WI38 (cell line): ENCODE data around the gene TAB2.

ENCODE experiments used
- H3K4me3 ChIP-seq: 2 replicates; pipeline ENCODE4 v1.5.1; 2011; ENCODE audit warnings: low read depth, mild to moderate bottlenecking, control low read depth, low read length
- TF ChIP-seq, protein P1 (sequence below): IDR thresholded peaks from 2 replicates; pipeline ENCODE4 v1.5.1; 2012; ENCODE audit warnings: low read depth, mild to moderate bottlenecking, control low read depth, low read length

Gene TAB2

DNA sequence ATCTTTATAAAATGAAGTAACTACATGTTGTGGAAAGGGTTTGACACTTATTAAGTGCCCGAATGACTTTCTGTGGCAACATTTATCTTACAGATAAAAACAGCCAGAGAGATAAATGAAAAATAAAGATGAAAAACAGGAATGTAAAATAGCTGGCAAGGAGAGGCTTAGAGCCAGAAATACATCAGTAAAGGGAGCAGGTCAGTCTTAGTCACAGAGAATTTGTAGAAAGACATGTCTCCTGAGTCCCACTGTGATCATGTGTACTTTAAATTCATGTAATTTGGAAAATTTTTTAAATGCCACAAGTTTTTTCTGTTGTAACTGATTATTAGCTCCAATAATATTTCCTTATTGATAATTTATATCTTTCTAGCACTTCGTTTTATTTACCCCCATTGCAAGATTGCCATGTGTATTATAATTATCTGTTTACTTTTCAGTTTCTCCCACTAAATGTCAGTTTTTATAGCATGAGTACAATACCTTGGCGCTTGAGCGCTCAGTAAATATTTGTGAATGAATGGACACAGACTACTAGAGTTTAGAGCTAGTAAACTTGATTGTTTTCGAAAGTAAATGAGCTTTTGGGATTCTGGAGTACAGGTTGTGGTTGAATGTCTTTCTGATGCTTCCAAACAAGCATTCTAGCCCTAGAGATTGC is 15.2 kb downstream of the TAB2 start:
- TF ChIP-seq, protein P1, sequence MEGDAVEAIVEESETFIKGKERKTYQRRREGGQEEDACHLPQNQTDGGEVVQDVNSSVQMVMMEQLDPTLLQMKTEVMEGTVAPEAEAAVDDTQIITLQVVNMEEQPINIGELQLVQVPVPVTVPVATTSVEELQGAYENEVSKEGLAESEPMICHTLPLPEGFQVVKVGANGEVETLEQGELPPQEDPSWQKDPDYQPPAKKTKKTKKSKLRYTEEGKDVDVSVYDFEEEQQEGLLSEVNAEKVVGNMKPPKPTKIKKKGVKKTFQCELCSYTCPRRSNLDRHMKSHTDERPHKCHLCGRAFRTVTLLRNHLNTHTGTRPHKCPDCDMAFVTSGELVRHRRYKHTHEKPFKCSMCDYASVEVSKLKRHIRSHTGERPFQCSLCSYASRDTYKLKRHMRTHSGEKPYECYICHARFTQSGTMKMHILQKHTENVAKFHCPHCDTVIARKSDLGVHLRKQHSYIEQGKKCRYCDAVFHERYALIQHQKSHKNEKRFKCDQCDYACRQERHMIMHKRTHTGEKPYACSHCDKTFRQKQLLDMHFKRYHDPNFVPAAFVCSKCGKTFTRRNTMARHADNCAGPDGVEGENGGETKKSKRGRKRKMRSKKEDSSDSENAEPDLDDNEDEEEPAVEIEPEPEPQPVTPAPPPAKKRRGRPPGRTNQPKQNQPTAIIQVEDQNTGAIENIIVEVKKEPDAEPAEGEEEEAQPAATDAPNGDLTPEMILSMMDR, result no peak
- no peak overlapping the region for H3K4me3 ChIP-seq

DNA sequence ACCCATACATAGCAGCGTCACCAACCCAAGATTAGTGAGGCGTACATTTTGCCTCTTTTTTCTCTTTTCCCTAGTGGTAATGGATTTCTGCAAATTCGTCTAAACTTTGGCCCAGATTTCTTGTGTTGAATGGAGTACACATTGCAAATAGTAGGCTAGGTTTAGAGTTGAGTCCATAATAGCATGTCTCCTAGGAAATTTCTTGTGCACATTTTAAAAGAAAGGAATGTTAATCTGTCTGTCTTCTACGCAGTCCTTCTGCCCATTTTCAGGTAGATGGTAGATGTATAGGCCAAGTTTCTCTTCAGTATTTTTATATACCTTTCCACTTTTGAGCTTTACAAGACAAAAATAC is 15.7 kb downstream of the TAB2 start:
- TF ChIP-seq, protein P1, result no peak
- H3K4me3 ChIP-seq, result no peak overlapping the region

DNA sequence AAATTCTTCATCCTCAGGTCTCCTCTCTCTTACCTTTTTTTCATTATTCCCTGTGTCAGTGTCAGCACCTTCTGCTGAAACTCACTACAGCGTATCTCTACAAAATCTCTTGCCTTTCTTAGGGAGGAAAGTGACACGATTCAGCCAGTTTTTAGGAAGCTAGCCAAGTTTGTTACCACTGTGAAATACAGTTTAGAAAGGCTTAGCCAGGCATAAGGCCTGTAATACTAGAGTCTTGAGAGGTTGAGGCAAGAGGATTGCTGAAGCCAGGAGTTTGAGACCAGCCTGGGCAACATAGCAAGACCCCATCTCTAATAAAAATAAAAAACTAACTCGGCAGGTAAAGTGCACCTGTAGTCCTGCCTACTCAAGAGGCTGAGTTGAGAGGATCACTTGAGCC is 16.7 kb downstream of the TAB2 start:
- TF ChIP-seq, protein P1, result no peak
- H3K4me3 ChIP-seq, result no peak overlapping the region

DNA sequence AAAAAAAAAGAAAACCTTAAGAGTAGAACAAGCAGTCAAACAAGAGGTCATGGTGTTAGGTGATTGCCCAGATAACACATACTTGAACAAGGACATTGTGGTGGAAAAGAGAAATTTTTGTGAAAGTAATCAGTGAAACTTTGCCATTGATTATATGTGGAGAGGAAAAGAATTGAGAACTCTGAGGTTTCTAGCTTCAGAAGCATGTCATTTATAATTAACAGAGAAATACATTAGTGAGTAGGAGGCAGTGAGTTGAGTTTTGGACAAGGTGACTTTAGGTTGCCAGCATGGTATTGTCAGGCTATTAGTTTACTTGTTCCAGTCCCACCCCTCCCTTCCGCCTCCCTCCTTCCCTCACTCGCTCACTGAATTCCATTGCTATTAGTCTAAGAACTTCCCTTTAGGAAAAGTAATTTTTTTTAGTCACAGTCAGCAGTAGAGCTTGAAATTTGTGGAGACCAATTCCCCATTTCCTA is 17.2 kb downstream of the TAB2 start:
- H3K4me3 ChIP-seq, result no peak overlapping the region
- TF ChIP-seq, protein P1, result no peak

DNA sequence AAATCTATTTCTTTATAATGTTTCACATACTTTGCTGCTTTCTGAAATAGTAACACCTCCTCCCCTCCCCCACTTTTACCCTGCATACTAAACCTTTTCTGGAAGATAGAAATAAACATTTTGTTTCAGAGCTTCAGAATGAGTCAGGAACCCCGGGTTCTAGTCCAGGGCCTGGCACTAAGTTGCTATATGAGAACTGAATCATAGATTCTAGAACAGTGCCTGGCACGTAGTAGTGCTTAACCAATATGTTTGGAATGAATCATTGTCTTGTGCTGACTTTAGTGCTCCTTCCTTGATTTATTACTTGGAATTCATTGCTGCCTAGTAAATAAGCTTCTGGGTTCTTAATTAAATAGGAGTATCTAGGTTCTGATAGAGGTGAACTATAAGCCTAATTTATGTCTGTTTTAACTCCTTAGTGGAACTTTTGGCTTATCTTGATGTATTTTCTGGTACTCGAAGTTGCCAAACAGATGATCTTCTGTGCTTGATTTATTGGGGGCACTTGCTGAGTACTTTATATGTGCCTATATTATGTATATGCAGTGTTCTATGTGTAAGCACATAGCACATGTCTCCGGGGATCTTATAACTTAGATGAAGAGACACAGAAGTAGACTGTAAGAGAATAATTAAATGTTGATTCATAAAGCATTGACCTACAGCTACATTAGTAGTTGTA is 18.6 kb downstream of the TAB2 start:
- H3K4me3 ChIP-seq, result no peak overlapping the region
- TF ChIP-seq, protein P1, result no peak

DNA sequence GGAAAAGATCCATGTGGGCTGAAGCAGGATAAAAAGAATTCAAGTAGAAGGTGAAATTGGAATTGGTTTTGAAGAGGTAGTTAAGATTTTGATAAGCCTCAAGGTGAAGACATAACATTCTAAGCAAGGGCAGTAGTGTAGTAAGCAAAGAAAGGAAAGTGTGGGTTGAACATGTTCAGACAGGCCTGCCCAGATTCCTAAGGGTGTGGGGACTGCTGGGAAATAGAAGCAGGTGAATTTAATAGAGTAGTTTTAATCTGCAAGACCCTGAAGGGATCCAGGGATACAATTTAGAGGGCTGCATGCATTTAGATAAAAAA is 19.1 kb downstream of the TAB2 start:
- TF ChIP-seq, protein P1, result no peak
- H3K4me3 ChIP-seq, result no peak overlapping the region

DNA sequence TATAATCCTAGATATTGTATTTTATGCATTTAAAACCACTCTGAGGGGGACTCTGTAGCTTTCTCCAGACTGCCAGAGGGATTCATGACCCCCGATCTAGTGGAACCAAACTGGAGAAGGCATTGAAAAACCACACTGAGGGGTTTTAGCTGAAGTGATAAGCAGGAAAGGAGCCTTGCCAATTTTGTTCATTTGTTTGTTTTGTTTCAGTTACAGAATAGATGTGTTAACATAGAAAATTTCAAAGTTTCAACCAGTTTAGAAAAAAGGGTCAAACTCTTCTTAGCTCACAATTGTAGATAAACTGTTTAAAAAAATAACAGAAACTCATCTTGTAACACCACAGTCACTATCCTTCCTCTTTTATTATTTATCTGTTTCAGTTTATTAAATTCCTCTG is 19.8 kb downstream of the TAB2 start:
- H3K4me3 ChIP-seq, result no peak overlapping the region

More for the DNA sequence above, 19.8 kb downstream of the TAB2 start:
- TF ChIP-seq, protein P1, result no peak
